Spleen (tissue), 7 donors: ENCODE results near the gene HES1.

Experiments used
- CTCF ChIP-seq, 11 experiments: fragments of 200-600 bp in 7 of 11; fragments of 450-650 bp in 4 of 11; sonication (generic) in 4 of 11; IDR thresholded peaks in 8 of 11; conservative IDR thresholded peaks in 3 of 11; 1 replicate in 7 of 11; 2 replicates in 4 of 11; pipeline versions ENCODE4 v1.4.0 to v1.8.0; 2016 to 2021; ENCODE audit warnings: antibody characterized with exemption in 11 of 11, inconsistent platforms in 4 of 11, mild to moderate bottlenecking in 1 of 11
- POLR2A ChIP-seq, 3 donors: fragments of 450-650 bp; IDR thresholded peaks; one replicate each; pipeline ENCODE4 v1.5.1; 2017; ENCODE audit warnings: antibody characterized with exemption in 3 of 3, mild to moderate bottlenecking in 1 of 3
- donor health status: DM: no; HTN: no; CAD: no; lungs with moderate emphysema.
- donor health status: DM: no; HTN: no; CAD: no.
- donor health status: DM: no; HTN: no; CAD: no.

GRCh38 chr3:194102436-194102835 is 33.5 kb upstream of the HES1 start:
- TF ChIP-seq CTCF (IDR thresholded peaks at IDR 0.05 in 8 of 11, conservative IDR thresholded peaks at IDR 0.05 in 3 of 11): no peak
- no peak for TF ChIP-seq POLR2A (IDR thresholded peaks at IDR 0.05)
